Stimulated activated CD8-positive, alpha-beta memory T cell treated with anti-CD3 and anti-CD28 coated beads, Interleukin-7, amount 100 ng/mL, for 24 hours (primary cell): ENCODE results near the gene PCBP1.
"Not testable (repeated sequence)": the region's sequence is repeated elsewhere in the genome, so short reads cannot be mapped to it uniquely, and the experiment has no call there.

Experiments
- DNase-seq: peaks from one replicate; pipeline ENCODE4 v3.0.0-alpha.2; 2020; ENCODE audit warnings: low read depth

Gene PCBP1

DNA sequence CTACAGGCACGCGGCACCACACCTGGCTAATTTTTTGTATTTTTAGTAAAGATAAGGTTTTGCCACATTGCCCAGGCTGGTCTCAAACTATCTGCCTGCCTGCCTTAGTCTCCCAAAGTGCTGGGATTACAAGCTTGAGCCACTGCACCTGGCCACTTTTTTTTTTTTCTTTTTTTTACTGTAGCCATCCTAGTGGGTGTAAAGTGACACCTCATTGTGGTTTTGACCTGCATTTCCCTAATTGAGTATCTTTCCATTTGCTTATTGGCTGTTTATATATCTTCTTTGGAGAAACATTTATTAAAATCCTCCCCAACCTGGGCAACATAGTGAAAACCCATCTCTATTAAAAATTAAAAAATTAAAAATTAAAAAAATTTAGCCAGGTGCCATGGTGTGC, 12.0 kb downstream of the PCBP1 start:
- DNase-seq: no peak

DNA sequence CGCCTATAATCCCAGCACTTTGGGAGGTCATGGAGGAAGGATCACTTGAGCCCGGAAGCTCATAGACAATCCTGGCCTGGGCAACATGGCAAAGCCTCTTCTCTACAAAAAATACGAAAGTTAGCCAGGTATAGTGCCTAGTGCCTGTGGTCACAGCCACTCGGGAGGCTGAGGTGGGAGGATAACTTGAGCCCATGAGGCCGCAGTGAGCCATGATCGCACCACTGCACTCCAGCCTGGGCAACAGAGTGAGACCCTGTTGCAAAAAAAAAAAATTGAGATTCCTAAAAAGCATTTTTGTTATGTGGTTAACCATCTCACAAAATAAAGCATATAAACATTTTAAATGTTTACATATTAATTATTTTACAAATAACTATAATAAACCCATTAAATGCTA, 13.9 kb downstream of the PCBP1 start:
- DNase-seq: no peak

DNA sequence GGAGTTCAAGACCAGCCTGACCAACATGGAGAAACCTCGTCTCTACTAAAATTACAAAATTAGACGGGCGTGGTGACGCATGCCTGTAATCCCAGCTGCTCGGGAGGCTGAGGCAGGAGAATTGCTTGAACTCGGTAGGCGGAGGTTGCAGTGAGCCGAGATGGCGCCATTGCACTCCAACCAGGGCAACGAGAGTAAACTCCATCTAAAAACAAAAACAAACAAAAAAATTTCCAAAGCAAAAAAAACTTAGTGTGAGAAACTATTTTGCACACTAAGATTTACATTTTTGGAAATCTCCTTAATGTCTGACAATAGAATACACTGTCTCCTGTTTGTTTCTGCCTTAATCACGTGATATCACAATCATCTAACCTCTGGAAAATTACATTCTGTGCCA, 14.4 kb downstream of the PCBP1 start:
- not testable (repeated sequence) for DNase-seq

DNA sequence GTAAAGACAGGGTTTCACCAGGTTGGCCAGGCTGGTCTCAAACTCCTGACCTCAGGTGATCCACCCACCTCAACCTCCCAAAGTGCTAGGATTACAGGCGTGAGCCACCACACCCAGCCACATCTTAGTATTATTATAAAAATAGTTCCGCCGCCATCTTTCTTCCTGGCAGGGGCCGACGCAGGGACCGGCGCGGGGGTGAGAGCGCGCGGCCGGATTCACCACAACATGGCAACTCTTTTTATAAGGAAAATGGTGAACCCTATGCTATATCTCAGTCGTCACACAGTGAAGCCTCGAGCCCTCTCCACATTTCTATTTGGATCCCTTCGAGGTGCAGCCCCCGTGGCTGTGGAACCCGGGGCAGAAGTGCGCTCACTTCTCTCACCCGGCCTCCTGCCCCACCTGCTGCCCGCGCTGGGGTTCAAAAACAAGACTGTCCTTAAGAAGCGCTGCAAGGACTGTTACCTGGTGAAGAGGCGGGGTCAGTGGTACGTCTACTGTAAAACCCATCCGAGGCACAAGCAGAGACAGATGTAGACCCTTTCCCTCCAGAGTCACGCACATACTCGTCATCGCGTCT, 15.1 kb downstream of the PCBP1 start:
- not testable (repeated sequence) for DNase-seq

DNA sequence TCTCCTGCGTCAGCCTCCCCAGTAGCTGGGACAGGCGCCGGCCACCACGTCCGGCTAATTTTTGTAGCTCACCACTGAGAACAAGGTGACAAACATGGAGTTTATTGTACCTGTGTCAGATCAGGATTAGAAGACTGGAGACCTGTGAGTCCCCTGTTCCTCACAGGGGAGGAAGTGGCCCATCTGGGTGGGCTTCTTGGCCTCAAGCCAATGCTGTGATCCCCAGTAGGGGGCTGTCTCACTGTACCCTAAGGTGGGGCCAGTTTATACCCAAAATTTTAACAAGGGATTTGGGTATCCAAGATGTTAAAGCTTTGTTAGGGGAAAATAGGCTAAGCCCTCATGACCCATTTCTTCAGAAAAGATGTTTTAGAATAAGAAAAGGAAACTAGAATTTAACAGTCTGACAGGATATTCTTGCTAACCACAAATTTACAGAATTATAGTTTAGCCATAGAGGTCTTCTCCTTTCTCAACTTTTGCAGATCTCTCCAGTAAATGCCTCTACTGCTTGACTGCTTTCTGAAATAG, 16.3 kb downstream of the PCBP1 start:
- no peak for DNase-seq

DNA sequence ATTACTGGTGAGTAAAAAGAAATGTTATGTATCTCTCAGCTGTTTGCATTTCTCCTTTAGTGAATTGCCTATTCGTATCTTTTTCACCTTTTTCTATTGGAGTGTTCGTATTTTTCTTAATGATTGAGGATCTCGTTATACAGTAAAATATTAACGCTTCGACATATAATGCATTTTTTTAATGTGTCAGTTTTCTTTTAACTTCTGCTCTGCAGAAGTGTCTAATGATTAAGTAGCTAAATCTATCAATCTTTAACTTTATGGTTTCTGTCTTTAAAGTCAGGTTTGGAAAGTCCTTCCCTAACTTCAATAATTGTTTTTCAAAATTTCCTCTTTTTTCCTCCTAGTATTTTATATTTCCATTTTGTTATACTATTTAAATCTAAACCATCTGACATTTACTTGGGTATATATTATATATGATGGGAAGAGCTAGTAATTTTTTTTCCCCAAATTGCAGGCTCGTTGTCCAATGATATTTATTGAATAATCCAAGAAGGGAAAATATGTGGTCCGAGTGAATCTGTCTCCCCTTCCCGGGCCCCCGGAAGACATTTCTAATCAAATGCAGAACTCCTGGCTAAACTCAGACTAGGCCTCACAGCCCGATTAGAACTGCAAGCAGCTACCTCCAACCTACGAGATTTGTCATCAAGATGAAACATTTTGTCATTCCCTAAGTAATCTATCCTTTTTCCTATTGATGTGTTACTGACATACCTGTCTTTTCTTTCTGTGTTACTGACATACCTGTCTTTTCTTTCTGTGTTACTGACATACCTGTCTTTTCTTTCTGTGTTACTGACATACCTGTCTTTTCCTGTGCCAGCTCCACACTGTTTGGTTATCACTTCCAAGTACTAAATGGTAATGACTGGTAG, 17.2 kb downstream of the PCBP1 start:
- no peak for DNase-seq

DNA sequence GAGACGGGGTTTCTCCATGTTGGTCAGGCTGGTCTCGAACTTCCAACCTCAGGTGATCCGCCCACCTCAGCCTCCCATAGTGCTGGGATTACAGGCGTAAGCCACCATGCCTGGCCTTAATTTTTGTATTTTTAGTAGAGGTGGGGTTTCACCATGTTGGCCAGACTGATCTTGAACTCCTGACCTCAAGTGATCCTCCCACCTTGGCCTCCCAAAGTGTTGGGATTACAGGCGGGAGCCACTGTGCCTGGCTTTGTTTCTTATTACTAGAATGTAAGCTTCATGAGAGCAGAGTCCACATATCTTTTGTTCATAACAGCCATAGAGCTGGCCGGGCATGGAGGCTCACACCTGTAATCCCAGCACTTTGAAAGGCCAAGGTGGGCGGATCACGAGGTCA, 18.9 kb downstream of the PCBP1 start:
- not testable (repeated sequence) for DNase-seq

DNA sequence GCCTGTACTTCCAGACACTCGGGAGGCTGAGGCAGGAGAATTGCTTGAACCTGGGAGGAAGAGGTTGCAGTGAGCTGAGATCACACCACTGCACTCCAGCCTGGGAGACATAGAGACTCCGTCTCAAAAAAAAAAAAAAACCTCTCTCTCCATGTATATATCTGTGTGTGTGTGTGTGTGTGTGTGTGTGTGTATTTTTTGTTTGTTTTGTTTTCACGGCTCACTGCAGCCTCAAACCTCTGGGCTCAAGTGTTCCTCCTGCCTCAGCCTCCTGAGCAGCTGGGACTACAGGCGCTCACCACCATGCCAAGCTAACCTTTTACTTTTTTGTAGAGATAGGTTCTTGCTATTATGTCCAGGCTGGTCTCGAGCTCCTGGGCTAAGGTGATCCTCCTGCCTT, 23.1 kb downstream of the PCBP1 start:
- not testable (repeated sequence) for DNase-seq

DNA sequence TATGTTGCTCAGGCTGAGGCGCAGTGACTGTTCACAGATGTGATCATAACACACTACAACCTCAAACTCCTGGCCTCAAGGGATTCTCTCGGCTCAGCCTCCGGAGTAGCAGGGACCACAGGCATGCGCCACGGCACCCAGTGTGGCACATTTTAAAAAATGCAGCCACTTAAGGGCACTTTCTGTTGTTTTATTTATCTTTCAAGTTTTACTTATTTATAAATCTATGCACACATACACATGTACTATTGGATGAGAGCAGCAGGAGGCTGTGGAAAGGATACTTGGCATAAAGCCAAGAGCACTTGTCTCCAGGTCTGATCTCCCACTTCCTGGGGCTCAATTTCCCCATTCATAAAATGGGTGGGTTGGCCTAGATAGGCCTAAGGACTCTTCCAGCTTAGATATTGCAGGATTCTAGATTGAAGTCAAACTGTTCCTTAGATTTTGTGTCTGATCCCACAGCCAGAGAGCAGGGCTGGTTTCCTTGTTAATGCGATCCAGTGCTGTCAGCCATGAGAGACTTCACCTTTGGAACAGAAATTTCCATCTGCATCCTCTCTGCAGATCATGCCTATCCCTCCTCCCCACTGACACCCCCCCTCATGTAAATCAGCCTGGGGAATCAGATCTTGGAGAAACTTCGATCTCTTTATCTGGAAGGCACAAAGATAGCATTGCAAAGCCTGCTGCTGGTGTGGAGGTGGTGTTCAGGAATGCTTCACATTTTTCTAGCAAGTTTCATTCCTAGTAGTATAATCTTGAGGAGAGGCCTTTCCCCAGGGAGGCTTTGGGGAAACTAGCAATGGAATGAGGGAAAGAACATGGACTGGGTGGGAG, 24.7 kb downstream of the PCBP1 start:
- DNase-seq: no peak

DNA sequence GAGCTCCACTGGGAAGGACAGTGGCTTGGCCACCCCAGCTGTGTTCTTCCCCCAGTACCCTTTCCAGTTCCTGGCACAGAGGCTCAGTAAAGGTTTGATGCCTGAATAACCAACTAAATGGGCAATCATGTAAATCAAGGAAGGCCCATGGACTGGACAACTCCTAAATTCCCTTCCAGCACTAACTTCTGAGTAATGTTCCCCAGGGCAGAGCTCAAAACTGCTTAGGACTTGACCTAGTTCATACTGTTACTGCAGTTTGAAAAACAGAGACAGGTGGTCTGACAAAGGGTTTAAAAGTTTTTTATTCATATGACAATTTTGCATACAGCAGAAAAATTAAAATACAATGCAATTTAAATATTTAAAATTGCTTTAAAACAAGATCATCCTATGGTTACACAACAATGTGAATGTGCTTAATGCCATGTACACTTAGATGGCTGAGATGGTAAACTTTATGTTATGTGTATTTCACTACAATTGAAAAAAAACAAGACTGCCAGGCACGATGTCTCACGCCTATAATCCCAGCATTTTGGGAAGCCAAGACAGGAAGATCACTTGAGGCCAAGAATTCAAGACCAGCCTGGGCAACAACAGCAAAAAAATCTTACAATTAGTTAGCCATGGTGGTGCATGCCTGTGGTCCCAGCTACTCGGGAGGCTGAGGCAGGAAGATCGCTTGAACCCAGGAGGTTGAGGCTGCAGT, 26.2 kb downstream of the PCBP1 start:
- no peak for DNase-seq

DNA sequence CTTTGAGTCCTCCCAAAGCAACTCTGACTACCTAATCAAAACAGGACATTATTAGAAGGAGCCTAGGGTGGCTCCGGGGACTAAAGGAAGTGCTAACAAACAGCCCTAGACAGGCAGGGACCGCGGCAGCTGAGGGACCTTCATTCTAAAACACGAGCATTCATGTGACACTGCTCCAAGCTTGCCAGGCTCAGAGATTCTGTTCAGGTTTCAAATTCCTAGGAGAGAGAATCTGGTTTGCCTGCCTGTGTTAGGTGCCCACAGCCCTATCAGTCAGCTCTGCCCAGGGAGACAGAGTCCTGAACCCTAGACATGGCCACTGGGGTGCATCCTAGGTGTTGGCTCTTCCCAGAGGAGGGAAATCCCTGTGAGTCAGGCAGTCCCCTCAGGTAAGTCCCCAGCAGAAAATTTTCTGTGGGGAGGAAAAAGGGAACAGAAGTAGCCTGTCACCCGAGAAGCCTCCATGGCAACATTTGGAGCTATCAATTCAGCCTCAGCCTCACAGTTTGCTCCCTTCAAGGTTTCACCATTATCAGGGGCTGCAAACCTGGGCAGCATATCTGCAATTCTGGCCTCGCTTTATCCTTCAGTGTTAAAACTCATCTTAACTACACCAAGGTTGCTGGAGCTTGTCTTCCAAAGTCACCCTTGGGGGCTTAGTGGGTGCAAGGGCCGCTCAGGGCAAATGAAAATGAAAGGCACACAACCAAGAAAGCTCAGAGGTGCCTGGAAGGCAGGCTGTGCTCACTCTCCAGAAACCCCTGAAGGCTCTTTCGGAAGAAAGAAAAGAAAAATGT, 28.6 kb downstream of the PCBP1 start:
- DNase-seq: no peak

DNA sequence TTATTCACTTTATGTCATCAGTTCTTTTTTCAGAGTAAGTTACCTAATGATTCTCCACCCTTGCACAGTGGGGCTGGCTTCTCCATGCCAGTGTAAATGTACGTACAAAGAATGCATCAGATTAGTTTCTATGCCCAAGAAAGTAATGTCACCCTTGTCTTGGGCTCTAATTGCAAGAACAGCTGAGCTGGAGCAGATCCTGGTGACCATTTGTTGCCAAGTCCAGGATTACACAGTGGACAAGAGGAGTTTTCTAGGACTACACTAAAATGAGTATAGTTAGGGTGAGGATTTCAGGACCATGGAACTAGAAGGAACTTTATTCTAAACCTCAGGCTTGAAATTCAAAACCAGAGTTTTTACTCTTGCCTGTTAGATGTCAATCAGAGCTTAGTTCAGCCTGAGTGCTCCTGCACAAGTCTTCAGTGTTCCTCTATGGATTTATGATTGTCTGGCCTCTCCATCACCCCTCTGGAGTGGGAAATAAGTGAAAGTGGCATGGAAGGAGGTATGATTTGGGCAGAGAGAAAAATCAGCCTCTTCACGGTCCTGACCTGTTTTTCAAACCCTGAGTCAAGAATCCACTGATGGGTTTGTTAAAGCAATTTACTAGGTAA, 29.8 kb downstream of the PCBP1 start:
- DNase-seq: no peak

DNA sequence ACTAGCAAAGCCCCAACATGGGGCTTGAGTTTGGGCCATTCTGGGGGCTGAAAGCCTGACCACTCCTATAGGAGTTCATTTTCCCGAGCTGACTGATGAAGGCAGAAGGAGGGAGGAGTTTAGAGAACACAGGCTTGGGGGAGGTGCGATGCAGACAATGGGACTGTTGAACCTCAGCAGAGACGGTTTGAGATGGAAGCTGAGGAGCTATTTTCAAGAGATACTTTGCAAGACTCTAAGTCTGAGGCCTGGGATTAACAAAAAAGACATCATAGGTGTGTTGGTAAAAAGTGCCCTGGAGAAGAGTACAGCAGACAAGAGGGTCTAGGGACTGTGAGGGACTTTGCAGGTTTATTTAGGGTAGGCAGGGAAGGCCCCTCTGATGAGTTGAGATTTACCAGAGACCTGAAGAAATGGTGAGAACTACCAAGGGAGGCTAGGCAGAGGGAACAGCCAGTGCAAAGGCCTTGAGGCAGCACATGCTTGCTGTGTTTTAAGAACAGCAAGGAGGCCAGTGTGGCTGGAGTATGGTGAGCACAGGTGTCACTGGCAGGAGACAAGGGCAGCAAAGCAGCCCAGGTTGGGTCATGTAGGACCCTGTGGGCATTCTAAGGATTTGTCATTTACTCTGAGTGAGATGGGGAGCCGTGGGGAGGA, 31.6 kb downstream of the PCBP1 start:
- DNase-seq: no peak

DNA sequence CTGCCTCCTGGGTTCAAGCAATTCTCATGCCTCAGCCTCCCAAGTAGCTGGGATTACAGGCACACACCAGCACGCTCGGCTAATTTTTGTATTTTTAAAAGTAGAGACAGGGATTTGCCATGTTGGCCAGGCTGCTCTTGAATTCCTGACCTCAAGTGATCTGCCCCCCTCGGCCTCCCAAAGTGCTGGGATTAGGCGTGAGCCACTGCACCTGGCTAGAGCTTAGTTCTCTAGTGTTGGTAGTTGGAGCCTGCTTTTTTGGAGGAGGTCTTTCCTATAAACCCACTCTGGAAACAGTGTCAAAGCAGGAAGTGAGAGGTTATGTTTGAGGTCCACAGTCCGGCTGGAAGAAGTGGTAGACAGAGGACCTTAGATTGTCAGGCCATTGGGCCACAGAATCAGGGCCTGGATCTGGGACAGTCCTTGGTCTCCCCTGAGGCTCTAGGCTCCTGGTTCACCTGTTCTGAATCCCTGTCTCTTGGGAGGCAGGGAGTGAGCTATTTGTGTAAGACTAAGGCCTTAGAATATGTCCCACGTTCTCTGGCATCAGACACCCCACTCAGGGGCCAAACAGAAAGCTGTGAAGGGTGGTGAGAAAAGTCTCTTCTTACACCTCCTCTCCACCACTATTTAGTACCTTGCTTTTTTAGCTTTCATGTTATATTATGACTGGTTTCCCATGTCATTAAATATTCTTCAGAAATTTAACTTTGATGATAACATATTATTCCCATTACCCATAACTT, 34.5 kb downstream of the PCBP1 start:
- DNase-seq: no peak

DNA sequence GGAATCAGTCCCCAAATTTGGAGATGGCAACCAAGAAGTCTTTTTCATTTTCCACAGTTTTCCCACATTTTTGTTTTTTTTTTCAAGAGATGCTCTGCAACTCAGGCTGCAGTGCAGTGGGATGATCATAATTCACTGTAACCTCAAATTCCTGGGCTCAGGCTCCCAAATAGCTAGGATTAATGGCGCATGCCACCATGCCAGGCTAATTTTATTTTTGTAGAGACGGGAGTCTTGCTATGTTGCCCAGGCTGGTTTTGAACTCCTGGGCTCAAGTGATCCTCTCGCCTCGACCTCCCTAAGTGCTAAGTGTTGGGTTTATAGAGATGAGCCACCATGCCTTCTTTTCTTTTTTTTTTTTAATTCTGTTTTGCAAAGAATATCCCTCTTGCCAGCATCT, 35.2 kb downstream of the PCBP1 start:
- no peak for DNase-seq

DNA sequence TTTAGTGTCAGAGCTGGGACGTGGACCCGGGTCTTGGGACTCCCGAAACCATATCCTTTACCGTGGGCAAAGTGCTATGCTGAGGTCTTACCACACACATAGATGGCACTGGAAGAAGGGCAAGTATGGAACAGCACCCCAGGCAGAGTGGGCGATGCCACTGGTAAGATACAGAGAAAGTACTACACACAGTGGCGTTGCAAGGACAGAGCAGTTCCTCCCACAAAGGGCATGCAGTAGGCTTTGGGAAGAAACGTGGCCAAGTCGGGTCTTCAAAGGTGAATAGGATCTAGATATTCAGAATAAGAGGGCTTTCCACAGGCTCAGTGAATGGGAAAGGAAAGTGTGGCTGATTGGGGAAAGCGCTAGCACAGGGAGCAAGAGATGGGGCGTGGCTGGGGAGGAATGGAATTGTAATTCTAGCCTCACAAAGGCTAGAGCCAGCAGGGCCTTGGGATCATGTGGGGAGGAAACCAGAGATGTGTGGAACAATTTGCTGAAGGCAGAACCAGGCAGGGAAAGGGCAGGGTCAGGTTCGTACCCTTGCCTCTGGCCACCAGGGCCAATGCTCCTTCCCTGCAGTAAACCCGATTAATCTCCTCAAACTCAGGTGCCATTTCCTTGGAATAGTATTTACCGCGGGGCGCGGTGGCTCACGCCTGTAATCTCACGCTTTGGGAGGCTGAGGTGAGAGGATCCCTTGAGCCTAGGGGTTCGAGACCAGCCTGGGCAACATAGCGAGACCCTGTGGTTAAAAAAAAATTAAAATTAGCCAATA, 36.0 kb downstream of the PCBP1 start:
- no peak for DNase-seq

DNA sequence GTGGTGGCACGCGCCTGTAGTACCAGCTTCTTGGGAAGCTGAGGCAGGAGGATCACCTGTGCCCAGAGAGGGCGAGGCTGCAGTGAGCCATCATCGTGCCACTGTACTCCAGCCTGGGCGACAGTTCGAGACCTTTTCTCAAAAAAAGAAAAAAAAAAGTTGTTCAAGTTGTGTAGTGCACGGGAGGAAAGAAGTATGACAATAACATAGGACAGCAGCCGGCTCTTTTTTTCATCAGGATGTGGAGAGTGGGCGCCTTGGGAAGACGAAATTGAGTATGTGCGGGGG, 36.5 kb downstream of the PCBP1 start:
- no peak for DNase-seq

DNA sequence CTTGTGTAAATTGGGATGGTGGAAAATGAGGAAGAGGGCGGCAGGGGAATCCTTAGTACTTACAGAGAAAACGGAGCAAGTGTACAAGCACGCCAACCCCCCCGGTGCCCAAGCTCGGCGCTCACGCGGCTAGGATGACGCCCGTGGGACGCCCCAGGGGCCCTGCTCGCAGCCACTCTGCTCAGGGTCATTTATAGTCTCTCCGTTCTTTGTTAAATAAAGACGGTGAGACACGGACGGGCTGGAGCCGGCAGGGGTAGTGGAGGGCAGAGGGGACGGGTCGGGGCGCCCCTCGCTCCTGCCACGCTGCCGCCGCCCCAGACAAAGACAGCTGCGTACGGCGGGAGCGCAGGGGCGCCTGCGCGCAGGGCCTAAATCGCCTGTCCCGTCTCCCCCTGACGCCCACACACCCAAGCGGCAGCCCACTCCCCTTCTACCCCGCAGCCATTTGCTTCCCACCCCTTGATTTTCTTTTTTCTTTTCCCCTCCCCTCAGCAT, 37.8 kb downstream of the PCBP1 start:
- DNase-seq: no peak

DNA sequence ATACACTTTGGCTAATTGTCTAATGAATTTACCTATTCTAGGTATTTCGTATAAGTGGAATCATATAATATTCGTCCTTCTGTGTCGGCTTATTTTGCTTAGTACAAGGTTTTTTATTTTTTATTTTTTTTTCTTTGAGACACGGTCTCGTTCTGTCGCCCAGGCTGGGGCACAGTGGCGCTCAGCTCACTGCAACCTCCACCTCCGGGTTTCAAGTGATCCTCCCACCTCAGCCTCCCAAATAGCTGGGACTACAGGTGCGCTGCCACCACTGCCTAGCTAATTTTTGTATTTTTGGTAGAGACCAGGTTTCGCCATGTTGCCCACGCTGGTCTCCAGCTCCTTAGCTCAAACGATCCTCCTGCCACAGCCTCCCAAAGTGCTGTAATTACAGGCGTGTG, 38.2 kb downstream of the PCBP1 start:
- no peak for DNase-seq
